ENCODE measurements around the gene ENPP1. TPM values are rescaled to one million over a fixed set of nuclear protein-coding genes. Genes with fewer than 3 reads are reported as not detected.

ENPP1 gene
- polyA plus RNA-seq, 3 donors: not detected

- H3K27ac Mint-ChIP-seq: no peak overlapping the region
- H3K79me2 ChIP-seq (ENCODE audit: insufficient read depth, low read length): no peaks in the 10 kb centered on the region
Measured at GRCh38 chr6:131831886-131832285, 24.1 kb downstream of the ENPP1 start.

GRCh38 chr6:131832363-131832762, 24.5 kb downstream of the ENPP1 start:
- Mint-ChIP-seq H3K27me3 (ENCODE audit: low read depth in 3 of 3) (peaks cover 0 to 7% (median 6%) of the 10 kb centered on the region in 3 donors), H3K9me3 (peaks cover 0 to 3% (median 0%) of the 10 kb centered on the region in 7 donors), H3K36me3 (no peaks in the 10 kb centered on the region), H3K4me3 (no peak overlapping the region), H3K27ac (no peak overlapping the region), H3K4me1 (no peaks in the 10 kb centered on the region)
- 92% methylated on average over 1 of the region's 1 CpG for WGBS (ENCODE audit: insufficient coverage)
- no peak overlapping the region for H3K27ac ChIP-seq (ENCODE audit: low read depth in 1 of 2, low read length in 2 of 2)
- intact Hi-C loops (cut with micrococcal nuclease): no loop called here
- no peak overlapping the region for H3K9ac ChIP-seq (ENCODE audit: insufficient read depth, low read length, poor library complexity, severe bottlenecking)
- no peaks in the 10 kb centered on the region for H3K9me3 ChIP-seq (replicated peaks in 1 of 2; ENCODE audit: control insufficient read depth in 1 of 2, insufficient read depth in 1 of 2, low read length in 2 of 2)
- H4K20me1 ChIP-seq (ENCODE audit: insufficient read depth, low read length): no peaks in the 10 kb centered on the region
- no peaks in the 10 kb centered on the region for H3K36me3 ChIP-seq (replicated peaks in 1 of 2; ENCODE audit: control insufficient read depth in 1 of 2, insufficient read depth in 2 of 2, low read length in 2 of 2)
- H2AFZ ChIP-seq (ENCODE audit: insufficient read depth, low read depth, low read length, poor library complexity, severe bottlenecking): no peak overlapping the region
- no peaks in the 10 kb centered on the region for H3K27me3 ChIP-seq (ENCODE audit: control insufficient read depth in 2 of 2, insufficient read depth in 2 of 2, low read length in 2 of 2)
- no peaks in the 10 kb centered on the region for H3K4me1 ChIP-seq (ENCODE audit: control insufficient read depth in 1 of 2, insufficient read depth in 2 of 2, low read length in 2 of 2)
- no peak for TF ChIP-seq CTCF (IDR thresholded peaks at IDR 0.05)
- no peak overlapping the region for H3K4me2 ChIP-seq (replicated peaks; ENCODE audit: extremely low read depth, low read length, poor library complexity, severe bottlenecking)
- DNase-seq: no peak
- H3K4me3 ChIP-seq (replicated peaks in 1 of 3; ENCODE audit: low read depth in 2 of 3, low read length in 3 of 3): no peak overlapping the region
- no peaks in the 10 kb centered on the region for H3K79me2 ChIP-seq (ENCODE audit: insufficient read depth, low read length)

More at GRCh38 chr6:131831886-131832285, 24.1 kb downstream of the ENPP1 start:
- no peak overlapping the region for H3K27ac ChIP-seq (ENCODE audit: low read depth in 1 of 2, low read length in 2 of 2)
- H2AFZ ChIP-seq (ENCODE audit: insufficient read depth, low read depth, low read length, poor library complexity, severe bottlenecking): no peak overlapping the region
- no peaks in the 10 kb centered on the region for H4K20me1 ChIP-seq (ENCODE audit: insufficient read depth, low read length)
- H3K4me3 Mint-ChIP-seq: no peak overlapping the region
- no peaks in the 10 kb centered on the region for H3K27me3 ChIP-seq (ENCODE audit: control insufficient read depth in 2 of 2, insufficient read depth in 2 of 2, low read length in 2 of 2)
- no peak for TF ChIP-seq CTCF (IDR thresholded peaks at IDR 0.05)
- no peak overlapping the region for H3K4me2 ChIP-seq (replicated peaks; ENCODE audit: extremely low read depth, low read length, poor library complexity, severe bottlenecking)
- H3K9me3 Mint-ChIP-seq: peaks cover 0 to 3% (median 0%) of the 10 kb centered on the region in 7 donors
- no peak overlapping the region for H3K4me3 ChIP-seq (replicated peaks in 1 of 3; ENCODE audit: low read depth in 2 of 3, low read length in 3 of 3)
- DNase-seq: no peak
- no peaks in the 10 kb centered on the region for H3K9me3 ChIP-seq (replicated peaks in 1 of 2; ENCODE audit: control insufficient read depth in 1 of 2, insufficient read depth in 1 of 2, low read length in 2 of 2)
- no CpG with 5 or more reads among the region's 1 CpG for WGBS (ENCODE audit: insufficient coverage)
- H3K36me3 ChIP-seq (replicated peaks in 1 of 2; ENCODE audit: control insufficient read depth in 1 of 2, insufficient read depth in 2 of 2, low read length in 2 of 2): no peaks in the 10 kb centered on the region
- intact Hi-C loops (cut with micrococcal nuclease): no loop called here
- H3K9ac ChIP-seq (ENCODE audit: insufficient read depth, low read length, poor library complexity, severe bottlenecking): no peak overlapping the region
- no peaks in the 10 kb centered on the region for H3K36me3 Mint-ChIP-seq
- H3K4me1 Mint-ChIP-seq: no peaks in the 10 kb centered on the region
- H3K27me3 Mint-ChIP-seq (ENCODE audit: low read depth in 3 of 3): peaks cover 0 to 7% (median 6%) of the 10 kb centered on the region in 3 donors
- no peaks in the 10 kb centered on the region for H3K4me1 ChIP-seq (ENCODE audit: control insufficient read depth in 1 of 2, insufficient read depth in 2 of 2, low read length in 2 of 2)
